GM19463 (cell line): Measurements from ENCODE around the gene UNC45A.
"Not testable (repeated sequence)": the region's sequence is repeated elsewhere in the genome, so short reads cannot be mapped to it uniquely, and the experiment has no call there.

Source experiments
- ATAC-seq: cut with Tn5 transposase; IDR thresholded peaks from one replicate; pipeline ENCODE4 v1.9.1; 2021; ENCODE audit warnings: mild to moderate bottlenecking, moderate library complexity; ENCODE audit not compliant: unreplicated experiment

Gene UNC45A, protein sequence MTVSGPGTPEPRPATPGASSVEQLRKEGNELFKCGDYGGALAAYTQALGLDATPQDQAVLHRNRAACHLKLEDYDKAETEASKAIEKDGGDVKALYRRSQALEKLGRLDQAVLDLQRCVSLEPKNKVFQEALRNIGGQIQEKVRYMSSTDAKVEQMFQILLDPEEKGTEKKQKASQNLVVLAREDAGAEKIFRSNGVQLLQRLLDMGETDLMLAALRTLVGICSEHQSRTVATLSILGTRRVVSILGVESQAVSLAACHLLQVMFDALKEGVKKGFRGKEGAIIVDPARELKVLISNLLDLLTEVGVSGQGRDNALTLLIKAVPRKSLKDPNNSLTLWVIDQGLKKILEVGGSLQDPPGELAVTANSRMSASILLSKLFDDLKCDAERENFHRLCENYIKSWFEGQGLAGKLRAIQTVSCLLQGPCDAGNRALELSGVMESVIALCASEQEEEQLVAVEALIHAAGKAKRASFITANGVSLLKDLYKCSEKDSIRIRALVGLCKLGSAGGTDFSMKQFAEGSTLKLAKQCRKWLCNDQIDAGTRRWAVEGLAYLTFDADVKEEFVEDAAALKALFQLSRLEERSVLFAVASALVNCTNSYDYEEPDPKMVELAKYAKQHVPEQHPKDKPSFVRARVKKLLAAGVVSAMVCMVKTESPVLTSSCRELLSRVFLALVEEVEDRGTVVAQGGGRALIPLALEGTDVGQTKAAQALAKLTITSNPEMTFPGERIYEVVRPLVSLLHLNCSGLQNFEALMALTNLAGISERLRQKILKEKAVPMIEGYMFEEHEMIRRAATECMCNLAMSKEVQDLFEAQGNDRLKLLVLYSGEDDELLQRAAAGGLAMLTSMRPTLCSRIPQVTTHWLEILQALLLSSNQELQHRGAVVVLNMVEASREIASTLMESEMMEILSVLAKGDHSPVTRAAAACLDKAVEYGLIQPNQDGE

GRCh38 chr15:90934949-90935751 is at the start of gene UNC45A:
Gene UNC45A, plus strand, starts transcription at chr15:90935285. Its CDS starts 40 bp downstream, at chr15:90935325.
- peak; percentile 58 for ATAC-seq

DNA sequence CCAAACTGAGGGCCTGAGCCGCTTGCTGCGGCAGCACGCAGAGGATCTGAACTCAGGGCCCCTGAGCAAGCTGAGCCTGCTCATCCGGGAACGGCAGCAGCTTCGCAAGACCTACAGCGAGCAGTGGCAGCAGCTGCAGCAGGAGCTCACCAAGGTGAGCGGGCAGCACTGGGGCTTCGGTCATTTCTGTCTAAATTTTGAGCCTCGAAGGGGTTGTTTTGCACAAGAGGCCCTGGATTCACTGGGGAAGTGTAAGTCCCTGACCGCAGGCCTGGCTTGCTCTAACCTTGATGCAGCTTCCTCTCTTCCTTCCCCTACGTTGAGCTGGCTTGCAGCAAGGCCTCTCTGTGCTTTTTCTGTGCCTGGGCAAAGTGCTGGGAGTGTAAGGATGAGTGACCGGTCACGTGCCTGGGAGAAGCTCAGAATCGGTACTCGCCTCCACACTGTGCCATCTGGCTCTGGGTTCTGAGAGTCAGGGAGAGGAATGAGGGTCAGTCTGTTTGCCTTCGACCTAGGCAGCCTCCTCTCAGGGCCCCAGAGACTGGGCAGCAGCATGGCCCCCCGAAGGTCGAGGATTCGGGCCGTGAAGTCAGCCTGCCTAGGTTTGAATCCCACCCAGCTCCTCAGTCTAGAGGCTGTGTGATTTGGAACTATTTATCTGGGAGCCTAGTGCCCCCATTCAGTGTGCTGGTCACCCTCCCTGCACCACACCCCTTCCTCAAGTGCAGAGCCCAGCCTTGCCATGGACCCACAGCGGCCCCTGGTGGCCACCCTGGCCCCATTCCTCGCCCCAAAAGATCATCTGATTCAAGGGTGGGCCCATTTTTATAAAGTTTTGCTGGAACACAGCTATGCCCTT is 49.4 kb upstream of the UNC45A start:
- peak; percentile 9 for ATAC-seq

DNA sequence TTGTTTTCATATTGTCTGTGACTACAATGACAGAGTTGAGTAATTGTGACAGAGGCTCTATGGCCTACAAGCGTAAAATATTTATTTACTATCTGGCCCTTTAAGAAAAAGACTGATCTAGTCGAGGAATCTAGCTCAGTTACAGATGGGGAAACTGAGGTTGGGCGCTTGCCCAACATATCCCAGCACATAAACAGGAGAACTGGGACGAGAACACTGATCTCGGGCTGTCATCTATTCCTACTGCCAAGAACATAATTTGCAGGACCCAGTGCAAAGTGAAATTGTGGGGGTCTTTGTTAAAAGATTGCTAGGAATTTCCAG is 48.8 kb upstream of the UNC45A start:
- no peak for ATAC-seq

DNA sequence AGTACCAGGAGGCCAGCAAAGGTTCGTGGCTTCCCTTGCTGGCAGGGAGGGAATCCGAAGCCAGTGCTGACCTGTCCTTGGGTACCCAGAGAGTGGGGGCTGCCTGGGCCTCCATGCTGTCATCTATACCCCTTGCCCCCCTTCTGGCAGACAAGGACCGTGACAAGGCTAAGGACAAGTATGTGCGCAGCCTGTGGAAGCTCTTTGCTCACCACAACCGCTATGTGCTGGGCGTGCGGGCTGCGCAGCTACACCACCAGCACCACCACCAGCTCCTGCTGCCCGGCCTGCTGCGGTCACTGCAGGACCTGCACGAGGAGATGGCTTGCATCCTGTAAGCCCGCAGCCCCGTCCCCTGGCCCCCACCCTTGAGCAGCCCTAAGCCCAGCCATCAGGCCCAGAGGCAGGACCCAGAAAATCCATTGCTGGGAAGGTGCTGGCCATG is 48.0 kb upstream of the UNC45A start:
- ATAC-seq: no peak

DNA sequence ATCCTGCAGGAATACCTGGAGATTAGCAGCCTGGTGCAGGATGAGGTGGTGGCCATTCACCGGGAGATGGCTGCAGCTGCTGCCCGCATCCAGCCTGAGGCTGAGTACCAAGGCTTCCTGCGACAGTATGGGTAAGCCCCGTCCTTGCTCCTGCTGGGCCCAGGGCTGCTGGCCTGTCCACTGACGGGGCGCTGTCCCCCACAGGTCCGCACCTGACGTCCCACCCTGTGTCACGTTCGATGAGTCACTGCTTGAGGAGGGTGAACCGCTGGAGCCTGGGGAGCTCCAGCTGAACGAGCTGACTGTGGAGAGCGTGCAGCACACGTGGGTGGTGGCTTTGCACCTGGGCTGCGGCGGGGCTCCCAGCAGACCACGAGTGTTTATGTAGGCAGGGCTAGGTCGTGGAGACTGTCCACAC is 45.8 kb upstream of the UNC45A start:
- no peak for ATAC-seq

DNA sequence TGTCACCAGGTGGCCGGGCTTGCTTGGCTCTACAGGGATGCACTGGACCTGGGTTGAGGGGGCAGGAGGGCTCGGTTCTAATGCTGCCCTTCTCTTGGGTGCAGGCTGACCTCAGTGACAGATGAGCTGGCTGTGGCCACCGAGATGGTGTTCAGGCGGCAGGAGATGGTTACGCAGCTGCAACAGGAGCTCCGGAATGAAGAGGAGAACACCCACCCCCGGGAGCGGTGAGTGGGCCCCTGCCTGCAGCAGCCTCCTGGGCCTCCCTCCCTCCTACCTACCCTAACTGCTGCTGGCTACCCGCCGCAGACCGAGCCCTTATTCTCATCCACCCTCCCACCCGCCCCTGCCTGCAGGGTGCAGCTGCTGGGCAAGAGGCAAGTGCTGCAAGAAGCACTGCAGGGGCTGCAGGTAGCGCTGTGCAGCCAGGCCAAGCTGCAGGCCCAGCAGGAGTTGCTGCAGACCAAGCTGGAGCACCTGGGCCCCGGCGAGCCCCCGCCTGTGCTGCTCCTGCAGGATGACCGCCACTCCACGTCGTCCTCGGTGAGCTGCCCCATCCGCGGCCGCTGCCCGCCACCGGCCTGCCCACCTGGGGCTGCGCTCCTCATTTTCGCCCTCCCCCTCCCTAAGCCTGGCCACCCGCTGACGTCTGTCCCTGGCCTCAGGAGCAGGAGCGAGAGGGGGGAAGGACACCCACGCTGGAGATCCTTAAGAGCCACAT is 45.2 kb upstream of the UNC45A start:
- ATAC-seq: no peak

- no peak for ATAC-seq
Observed at GRCh38 chr15:90890839-90891238, 44.2 kb upstream of the UNC45A start.

DNA sequence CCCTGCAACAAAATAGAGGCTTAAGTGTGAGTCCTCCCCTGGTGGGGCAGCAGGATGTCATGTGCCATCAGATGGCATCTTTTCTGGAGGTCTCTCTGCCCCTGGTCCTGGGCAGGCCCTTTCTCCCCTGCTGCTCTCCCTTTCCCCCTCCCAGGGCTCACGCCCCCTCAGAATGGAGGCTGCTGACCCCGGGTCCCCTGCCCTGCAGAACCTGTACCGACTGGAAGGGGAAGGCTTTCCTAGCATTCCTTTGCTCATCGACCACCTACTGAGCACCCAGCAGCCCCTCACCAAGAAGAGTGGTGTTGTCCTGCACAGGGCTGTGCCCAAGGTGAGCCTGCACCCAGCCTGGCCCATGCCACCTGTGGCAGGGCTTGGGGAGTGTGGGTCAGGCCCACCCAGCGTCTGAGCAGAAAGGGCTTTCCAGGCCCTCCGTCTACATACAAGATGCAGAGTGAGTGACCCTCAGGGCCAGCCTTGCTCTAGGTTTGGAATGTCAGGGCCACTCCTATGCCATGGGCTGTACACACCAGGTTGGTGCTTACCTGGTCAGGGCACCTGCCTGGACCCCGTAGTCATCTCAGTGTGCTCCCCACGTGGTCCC is 43.6 kb upstream of the UNC45A start:
- no peak for ATAC-seq

GRCh38 chr15:90892023-90892422 is 43.1 kb upstream of the UNC45A start:
- no peak for ATAC-seq

DNA sequence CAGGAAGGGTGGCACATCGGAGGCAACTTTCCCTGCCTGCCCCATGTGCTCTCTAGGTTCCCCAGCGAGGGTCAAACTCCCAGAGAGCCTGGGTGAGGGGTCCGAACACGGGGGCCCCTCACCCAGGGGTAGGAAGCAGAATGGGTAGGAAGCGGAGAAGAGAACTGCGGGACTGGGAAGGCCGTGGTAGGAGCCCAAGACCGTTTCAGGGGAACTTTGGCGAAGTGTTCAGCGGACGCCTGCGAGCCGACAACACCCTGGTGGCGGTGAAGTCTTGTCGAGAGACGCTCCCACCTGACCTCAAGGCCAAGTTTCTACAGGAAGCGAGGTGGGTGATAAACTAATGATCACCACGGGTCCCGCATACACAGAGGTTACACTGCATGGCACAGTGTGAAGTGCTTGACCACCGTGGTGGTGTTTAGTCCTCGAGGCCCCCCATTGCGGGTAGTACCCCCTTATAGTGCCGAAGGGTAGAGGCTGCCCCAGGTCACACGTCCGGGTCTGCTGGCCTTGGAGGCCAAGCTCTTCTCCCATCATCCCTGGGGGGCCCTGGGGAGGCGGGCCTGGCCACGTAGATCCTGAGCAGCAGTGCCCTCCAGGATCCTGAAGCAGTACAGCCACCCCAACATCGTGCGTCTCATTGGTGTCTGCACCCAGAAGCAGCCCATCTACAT is 42.4 kb upstream of the UNC45A start:
- ATAC-seq: no peak

- no peak for ATAC-seq
Observed at GRCh38 chr15:90893175-90894090, 41.7 kb upstream of the UNC45A start.

DNA sequence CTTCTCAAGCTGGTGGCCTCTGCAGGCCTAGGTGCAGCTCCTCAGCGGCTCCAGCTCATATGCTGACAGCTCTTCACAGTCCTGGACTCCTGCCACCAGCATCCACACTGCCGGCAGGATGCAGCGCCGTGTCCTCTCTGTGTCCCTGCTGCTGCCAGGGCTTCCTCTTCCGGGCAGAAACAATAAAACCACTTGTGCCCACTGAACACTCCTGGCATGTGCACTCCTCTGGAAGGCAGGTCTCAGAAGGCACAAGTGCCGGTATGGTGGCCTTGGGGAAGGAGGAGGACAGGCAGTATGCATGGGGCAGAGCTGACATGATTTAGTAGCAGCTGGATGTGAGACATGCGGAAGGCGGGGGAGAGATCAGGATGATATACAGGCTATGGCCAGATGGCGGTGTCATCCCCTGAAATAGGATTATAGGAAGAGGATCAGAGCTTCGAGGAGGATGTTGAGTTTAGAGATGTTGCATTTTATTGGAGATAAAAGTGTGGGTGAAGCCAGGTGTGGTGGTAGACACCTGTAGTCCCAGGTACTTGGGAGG is 39.4 kb upstream of the UNC45A start:
- no peak for ATAC-seq

DNA sequence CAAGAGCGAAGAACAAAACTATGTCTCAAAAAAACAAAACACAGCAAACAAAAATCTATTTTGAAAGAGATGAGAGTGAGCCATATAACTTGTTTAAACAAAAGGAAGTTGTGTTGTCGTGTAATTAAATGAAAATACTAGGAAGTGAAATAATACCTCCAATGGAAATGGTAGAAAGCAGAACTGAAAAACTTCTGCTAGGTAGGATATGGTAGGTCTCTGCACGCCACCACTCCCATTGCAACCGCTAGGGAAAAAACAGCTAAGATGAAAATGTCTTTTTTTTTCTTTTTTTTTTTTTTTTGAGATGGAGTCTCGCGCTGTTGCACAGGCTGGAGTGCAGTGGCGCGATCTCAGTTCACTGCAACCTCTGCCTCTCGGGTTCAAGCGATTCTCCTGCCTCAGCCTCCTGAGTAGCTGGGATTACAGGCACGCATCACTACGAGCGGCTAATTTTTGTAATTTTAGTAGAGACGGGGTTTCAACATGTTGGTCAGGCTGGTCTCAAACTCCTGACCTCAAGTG is 37.9 kb upstream of the UNC45A start:
- ATAC-seq: not testable (repeated sequence)

DNA sequence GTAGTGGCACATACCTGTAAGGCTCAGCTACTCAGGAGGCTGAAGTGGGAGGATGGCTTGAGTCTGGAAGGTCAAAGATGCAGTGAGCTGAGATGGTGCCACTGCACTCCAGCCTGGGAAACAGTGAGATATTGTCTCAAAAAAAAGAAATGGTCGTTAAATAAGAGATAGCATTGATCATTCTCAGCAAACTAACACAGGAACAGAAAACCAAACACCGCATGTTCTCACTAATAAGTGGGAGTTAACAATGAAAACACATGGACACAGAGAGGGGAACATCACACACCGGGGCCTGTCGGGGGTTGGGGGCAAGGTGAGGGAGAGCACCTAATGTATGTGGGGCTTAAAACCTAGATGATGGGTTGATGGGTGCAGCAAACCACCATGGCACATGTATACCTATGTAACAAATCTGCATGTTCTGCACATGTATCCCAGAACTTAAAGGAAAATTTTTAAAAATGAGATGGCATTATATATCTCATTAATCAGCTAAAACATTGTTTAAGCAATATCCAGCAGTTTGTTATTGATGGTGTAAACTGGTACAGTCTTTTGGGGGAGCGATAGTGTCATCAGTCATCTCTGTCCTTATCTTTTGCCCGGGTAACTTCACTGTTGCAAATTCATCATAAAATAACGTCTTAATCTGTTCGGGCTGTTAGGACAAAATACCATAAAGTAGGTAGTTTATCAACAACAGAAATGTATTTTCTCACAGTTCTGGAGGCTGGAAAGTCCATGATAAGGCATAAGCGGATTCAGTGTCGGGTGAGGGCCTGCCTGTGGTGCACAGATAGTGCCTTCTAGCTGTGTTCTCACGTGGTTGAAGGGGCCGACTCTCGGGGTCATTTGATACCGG is 33.7 kb upstream of the UNC45A start:
- ATAC-seq: no peak

GRCh38 chr15:90902040-90902839 is 32.8 kb upstream of the UNC45A start:
- peak; percentile 65 for ATAC-seq
